GOT3 (cell line): ENCODE data around the gene TMEM82.

Experiments
- DNase-seq: peaks from one replicate; lab custom pipeline; 2025; ENCODE audit warnings: mixed read lengths; lab: John Stamatoyannopoulos, UW

TMEM82 gene

DNA sequence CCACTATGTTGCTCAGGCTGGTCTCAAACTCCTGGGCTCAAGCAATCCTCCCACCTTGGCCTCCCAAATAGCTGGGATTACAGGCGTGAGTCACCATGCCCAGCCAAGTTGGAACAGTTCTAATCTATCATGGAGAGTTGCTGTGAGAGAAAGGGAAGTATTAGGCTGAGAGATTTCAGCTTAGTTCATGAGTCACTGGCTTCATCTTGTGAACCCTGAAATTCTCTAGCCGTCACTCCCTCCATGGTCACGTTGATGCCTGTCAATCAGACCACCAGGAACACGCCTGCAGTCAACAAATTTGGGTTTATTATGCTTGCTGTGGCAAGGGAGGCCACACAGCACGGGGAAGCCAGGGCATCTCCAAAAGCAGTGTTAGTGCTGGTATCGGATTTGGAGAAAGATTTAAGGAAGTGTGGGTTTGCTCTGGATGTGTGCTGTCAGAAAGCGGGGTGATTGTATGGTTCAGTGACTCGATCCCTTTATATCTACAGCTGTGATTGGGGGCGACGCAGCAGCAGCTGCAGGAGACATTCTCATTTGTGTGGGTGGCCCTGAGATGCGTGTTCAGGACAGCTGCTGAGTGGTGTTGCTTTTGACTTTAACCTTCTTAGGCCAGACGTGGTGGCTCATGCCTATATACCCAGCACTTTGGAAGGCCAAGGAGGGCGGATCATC, 46.5 kb downstream of the TMEM82 start:
- DNase-seq = no peak

DNA sequence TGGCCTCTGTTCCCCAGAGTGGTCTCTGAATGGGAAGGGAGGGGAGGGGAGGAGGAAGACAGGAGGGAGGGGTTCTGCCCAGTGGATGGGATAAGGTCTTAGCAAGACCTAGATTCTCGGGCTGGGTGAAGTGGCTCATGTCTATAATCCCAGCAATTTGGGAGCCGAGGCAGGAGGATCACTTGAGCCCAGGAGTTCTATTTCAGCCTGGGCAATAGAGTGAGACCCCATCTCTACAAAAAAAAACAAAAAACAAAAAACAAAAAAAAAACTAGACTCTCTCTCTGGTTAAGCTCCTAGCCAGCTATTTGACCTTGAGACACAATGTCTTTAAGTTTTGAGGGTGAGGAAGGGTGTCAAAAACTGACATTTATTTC, 53.8 kb downstream of the TMEM82 start:
- no peak for DNase-seq
